Measurements from ENCODE around the gene LHX4.

DNA sequence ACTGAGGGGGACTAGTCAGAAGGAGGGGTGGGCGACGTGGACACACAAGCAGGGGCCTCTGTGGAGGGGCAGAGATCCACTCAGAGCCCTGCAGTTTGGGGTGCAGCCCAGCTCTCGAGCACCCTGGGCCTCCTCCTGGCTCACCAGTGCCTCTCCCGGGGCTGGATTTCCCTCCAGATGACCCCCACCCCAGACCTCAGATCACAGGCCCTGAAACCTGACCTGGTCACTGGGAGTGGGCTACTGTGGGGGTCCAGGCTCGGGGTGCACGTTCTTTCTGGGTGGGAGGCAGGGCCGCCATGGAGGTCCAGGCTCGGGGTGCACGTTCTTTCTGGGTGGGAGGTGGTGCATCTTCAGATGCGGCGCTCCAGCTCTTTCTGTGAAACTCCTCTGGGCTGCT, 10.3 kb upstream of the LHX4 start:
- TF ChIP-seq, protein P1, sequence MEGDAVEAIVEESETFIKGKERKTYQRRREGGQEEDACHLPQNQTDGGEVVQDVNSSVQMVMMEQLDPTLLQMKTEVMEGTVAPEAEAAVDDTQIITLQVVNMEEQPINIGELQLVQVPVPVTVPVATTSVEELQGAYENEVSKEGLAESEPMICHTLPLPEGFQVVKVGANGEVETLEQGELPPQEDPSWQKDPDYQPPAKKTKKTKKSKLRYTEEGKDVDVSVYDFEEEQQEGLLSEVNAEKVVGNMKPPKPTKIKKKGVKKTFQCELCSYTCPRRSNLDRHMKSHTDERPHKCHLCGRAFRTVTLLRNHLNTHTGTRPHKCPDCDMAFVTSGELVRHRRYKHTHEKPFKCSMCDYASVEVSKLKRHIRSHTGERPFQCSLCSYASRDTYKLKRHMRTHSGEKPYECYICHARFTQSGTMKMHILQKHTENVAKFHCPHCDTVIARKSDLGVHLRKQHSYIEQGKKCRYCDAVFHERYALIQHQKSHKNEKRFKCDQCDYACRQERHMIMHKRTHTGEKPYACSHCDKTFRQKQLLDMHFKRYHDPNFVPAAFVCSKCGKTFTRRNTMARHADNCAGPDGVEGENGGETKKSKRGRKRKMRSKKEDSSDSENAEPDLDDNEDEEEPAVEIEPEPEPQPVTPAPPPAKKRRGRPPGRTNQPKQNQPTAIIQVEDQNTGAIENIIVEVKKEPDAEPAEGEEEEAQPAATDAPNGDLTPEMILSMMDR (IDR thresholded peaks at IDR 0.05 in 4 of 5, conservative IDR thresholded peaks at IDR 0.05 in 1 of 5) = no peak
- no peak for TF ChIP-seq POLR2A (IDR thresholded peaks at IDR 0.05)
